ENCODE results near the gene NOP14.

Gene NOP14

DNA sequence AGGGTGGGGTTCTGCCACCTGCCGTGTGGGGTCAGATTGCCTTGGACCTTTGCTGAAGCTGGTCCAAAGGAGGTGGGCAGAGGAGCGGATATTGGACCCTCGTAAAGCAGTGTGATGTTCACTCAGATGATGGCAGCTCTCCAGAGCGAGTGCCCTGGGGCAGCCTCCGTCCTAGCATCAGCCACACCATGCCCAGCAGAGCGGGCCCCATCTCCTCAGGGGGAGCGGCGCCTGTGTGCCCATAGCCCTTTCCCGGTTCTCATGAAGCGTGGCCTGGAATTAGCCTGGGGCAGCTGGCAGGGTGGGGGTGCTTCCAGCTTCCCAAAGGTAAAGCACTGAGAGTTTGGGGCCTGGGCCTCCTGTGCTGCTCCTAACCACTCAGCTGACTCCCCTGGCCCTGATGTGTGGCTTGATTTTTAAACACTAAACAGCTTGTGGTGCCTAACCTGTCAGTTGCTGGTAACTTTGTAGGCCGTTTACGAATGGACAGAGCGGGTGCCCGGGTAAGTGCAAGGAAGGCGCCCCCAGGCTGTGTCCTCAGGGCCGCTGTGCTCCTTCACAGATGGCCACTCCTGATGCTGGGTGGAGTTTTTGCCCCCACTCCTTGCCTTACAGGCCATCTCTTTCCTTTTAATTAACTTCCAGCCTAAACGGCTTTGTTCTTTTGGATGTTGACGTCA, 36.0 kb downstream of the NOP14 start:
- H3K4me3 ChIP-seq (ENCODE audit: low read length), result no peak overlapping the region
- TF ChIP-seq, protein P1, sequence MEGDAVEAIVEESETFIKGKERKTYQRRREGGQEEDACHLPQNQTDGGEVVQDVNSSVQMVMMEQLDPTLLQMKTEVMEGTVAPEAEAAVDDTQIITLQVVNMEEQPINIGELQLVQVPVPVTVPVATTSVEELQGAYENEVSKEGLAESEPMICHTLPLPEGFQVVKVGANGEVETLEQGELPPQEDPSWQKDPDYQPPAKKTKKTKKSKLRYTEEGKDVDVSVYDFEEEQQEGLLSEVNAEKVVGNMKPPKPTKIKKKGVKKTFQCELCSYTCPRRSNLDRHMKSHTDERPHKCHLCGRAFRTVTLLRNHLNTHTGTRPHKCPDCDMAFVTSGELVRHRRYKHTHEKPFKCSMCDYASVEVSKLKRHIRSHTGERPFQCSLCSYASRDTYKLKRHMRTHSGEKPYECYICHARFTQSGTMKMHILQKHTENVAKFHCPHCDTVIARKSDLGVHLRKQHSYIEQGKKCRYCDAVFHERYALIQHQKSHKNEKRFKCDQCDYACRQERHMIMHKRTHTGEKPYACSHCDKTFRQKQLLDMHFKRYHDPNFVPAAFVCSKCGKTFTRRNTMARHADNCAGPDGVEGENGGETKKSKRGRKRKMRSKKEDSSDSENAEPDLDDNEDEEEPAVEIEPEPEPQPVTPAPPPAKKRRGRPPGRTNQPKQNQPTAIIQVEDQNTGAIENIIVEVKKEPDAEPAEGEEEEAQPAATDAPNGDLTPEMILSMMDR (conservative IDR thresholded peaks at IDR 0.05; ENCODE audit: low read length), result no peak
- no peak for DNase-seq (ENCODE audit: low read depth)

DNA sequence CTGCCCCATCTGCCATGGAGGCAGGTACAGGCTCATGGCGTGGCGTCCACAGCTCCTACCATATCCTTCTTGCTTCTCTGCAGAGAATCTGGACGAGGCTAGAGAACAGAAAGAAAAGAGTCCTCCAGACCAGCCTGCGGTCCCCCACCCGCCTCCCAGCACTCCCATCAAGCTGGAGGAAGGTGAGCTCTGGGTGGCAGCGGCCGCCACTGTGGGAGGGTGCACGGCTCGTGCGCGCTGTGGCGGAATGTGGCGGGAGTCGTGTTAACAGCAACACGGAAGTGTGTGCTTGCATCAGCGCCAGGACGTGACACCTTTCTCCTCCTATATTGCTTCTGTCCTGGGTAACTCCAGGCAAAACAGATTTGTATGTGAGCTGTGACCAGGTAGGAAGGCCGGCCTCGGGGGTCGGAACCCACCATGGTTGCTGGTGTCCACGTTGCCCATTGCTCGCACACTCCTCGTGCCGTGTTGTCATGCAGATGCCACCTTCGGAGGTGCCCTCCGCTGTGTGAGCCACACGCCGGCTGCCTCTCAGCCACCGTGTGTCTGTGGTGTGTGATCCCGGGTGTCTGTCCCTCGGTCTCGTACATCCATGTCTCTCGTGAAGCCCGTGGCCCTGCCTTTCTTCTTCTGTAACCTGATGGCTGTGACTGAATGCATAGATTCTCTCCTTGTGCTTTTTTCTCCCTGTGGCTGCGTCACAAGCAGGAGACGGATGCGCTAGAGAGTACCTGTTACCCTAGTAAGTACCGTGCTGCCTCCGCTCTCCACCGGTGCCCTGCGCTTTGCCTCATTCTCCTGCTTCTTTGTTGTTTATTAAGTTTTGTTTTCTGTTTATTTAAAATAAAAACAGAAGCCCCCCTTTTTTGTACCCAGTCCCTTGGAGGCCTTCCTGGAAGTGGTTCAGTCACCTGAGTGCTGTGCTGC, 37.0 kb downstream of the NOP14 start:
- TF ChIP-seq, protein P1 (conservative IDR thresholded peaks at IDR 0.05; ENCODE audit: low read length), result no peak
- DNase-seq (ENCODE audit: low read depth), result no peak
- H3K4me3 ChIP-seq (ENCODE audit: low read length), result no peak overlapping the region

DNA sequence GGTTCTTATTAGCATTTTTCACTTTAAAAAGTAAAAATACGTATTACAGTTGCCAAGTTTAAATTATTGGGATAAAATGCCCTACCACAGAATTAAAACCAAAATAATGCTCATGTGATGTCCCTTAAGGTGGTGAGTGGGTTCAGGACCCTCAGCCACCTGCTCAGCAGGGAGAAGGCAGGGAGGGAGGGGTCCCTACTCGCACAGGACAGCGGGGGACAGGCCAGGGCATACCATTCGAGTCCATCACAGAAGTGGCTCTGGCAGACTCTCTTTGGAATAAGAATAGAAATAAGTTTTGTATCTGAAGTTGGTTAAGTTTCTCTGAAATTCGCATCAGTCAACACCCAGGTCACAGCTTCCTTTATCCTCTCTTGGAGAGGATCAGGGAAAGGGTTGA, 37.7 kb downstream of the NOP14 start:
- H3K4me3 ChIP-seq (ENCODE audit: low read length), result no peak overlapping the region
- DNase-seq (ENCODE audit: low read depth), result no peak
- TF ChIP-seq, protein P1 (conservative IDR thresholded peaks at IDR 0.05; ENCODE audit: low read length), result no peak

DNA sequence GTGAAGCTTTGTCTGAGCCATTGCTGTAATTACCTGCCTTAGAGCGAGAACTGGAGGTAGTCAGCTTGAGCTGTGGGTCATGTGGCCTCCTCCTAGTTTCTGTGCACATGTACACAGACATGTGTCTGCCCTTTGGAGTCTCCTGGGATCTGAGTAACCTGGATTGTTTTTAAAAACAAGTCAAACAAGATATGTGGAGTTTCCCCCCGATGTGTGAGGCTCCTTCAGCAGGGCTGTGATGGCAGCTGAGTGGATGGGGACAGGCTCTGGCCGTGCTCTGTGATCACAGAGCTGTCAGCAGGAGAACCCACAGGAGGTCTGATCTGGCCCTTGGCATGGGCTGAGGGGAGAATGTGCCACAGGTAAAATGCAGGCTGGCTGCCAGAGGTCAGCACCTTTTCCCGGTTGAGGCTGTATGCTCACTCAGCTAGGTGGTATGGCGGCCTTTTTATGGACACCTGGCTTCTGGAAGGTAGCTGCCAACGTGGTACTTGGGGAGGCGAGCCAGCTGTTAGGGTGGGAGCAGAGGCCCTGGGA, 38.4 kb downstream of the NOP14 start:
- TF ChIP-seq, protein P1 (conservative IDR thresholded peaks at IDR 0.05; ENCODE audit: low read length), result no peak
- H3K4me3 ChIP-seq (ENCODE audit: low read length), result no peak overlapping the region
- no peak for DNase-seq (ENCODE audit: low read depth)

DNA sequence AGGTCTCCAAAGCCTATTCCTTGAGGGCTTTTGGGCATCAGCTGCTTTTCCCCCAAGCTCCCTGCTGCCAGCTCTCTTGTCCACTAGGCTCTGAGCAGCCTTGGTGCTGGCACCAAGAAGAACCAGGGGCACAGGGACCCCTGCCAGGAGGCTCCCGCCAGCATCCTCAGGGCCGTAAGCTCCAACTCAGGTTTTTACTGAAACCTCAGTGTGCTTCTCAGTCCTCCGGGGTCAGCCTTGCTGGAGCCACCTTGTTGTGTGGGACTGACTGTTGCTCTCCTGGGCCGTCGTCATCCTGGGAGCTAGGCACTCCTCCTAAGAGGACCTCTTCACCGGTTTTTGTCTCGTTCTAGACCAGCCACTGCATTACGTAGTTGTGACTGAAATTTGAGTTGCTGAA, 38.9 kb downstream of the NOP14 start:
- TF ChIP-seq, protein P1 (conservative IDR thresholded peaks at IDR 0.05; ENCODE audit: low read length), result no peak
- no peak for DNase-seq (ENCODE audit: low read depth)
- no peak overlapping the region for H3K4me3 ChIP-seq (ENCODE audit: low read length)

DNA sequence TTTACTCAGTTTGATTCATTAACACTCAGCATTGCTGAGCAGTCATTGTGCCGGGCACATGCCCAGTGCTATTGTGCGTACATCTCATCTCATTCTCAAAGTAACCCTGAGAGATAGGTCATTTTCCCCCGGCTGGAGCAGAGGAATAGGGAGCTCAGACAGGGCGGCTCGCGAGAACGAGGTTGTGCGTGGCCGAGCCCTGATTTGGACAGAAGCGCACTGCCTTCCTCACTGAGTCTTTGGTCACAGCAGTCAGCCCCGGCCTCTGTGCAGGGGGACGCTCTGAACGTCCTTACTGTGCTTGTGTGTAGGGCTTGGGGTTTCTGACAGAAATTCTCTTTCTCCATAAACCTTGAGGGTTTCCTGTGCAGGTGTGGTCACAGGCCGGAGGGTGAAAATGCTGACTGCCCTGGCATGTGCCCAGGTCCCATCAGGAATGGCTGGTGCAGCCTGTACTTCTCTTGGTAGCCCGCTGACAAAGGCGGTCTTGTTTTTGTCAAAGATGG, 39.5 kb downstream of the NOP14 start:
- DNase-seq (ENCODE audit: low read depth), result no peak
- TF ChIP-seq, protein P1 (conservative IDR thresholded peaks at IDR 0.05; ENCODE audit: low read length), result no peak
- no peak overlapping the region for H3K4me3 ChIP-seq (ENCODE audit: low read length)

Data from AG10803 (cell line).